EH (cell line): ENCODE results near the gene ATXN2.

Source experiments
- DNase-seq: peaks from one replicate; pipeline ENCODE4 v3.0.0-alpha.2; 2015; ENCODE audit warnings: low read depth

ATXN2 gene

GRCh38 chr12:111436266-111436665 is 162.8 kb downstream of the ATXN2 start:
- no peak for DNase-seq

DNA sequence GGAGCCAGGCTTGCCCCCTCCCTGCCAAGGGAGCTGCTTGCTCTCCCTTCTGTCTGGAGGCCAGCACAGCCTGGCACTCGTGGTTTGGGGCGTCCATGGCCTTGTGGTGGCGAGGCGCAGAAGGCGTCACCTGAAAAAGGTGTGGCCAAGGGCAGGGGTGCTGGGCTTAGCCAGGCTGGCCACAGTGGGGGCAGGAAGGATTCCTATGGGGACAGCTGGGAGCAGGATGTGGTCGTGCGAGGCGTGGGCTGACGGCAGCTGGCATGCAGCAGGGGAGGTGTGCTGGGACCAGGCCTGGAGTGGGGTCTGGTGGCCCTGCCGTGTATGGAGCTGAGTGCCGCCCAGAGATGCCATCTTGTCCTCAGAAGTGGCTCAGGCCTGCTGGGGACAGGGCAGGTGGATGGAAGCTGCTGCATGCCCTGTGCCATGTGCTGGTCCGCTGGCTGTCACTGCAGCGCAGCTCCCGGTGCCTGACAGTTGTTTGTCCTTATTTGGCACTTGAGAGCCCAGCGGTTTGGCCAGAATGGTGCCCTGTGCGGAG is 163.4 kb downstream of the ATXN2 start:
- DNase-seq: peak; percentile 53

- DNase-seq: peak; percentile 69
Observed at GRCh38 chr12:111434680-111435338, 164.3 kb downstream of the ATXN2 start.

- DNase-seq: no peak
Observed at GRCh38 chr12:111434049-111434448, 165.1 kb downstream of the ATXN2 start.

DNA sequence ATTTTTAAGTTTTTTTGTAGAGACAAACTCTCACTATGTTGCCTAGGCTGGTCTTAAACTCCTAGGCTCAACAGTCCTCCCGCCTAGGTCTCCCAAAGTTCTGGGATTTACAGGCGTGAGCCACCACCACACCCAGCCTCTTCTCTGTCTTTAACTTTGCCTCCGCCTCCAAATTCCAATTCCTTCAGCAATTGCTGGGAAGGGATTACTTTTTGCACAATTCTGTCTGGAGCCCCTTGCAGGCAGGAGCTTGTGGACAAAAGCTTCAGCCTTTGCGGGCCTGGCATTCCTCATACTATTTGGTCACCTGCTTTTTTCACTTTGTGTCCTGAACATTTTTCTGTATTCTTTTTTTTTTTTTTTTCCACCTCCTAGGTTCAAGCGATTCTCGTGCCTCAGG is 167.3 kb downstream of the ATXN2 start:
- peak; percentile 41 for DNase-seq

- no peak for DNase-seq
Observed at GRCh38 chr12:111430433-111431353, 168.4 kb downstream of the ATXN2 start.

GRCh38 chr12:111429828-111430432 is 169.2 kb downstream of the ATXN2 start:
- DNase-seq: no peak

- no peak for DNase-seq
Observed at GRCh38 chr12:111428728-111429175, 170.4 kb downstream of the ATXN2 start.

- DNase-seq: no peak
Observed at GRCh38 chr12:111428081-111428727, 170.9 kb downstream of the ATXN2 start.

- no peak for DNase-seq
Observed at GRCh38 chr12:111427417-111428074, 171.6 kb downstream of the ATXN2 start.

DNA sequence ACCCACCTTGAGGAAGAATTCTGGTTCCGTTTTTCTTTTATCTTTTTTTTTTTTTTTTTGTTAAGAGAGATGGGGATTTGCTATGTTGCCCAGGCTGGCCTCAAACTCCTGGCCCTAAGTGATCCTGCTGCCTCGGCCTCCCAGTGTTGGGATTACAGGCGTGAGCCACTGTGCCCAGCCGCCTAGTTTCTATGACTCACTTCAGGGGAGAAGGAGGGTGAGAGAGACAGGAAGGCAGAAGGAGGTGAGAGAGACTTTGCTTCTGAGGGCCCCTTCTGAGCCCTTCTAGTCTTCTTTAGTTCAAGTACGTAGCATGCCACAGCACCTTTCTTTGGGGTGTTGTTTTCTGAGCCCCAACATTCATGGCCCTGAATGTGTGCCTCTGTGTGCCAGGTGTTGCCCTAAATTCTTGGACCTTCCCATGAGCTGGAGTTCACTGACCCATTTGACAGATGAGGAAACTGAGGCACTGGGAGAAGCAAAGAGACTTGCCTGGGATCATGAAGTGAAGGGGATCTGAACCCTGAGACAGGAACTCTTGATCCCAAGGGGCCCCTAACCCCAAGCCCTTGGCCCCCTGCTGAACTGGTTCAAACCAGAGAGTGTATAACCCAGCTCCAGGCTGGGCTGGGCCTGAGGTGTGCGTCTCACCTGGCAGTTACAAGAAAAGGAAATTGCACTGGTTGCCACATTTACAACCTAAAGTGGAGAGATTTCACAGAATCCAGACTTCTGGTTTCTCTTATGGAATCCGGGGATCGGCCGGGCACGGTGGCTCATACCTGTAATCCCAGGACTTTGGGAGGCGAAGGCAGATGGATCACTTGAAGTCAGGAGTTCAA is 172.6 kb downstream of the ATXN2 start:
- DNase-seq: peak; percentile 59

- peak; percentile 61 for DNase-seq
Observed at GRCh38 chr12:111425655-111426054, 173.5 kb downstream of the ATXN2 start.

- no peak for DNase-seq
Observed at GRCh38 chr12:111424793-111425251, 174.3 kb downstream of the ATXN2 start.

- DNase-seq: no peak
Observed at GRCh38 chr12:111424189-111424792, 174.8 kb downstream of the ATXN2 start.

- no peak for DNase-seq
Observed at GRCh38 chr12:111420494-111420893, 178.6 kb downstream of the ATXN2 start.

DNA sequence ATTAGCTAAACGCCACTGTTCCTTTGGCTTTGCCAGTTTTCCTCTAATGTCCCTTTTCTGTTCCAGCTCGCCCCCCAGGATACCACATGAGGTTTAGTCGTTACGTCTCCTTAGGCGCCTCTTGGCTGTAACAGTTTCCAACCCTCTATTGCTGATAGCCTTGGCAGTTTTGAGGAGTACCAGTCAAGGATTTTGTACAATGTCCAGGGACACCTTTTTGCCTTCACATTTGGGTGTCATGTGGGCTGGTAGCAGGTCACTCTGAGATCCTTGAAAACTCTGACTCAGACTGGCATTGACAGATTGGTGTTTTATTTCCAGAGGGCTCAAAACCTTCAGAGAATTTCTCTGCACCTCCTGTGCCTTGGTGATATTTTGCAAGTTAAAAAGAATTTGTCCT is 179.3 kb downstream of the ATXN2 start:
- no peak for DNase-seq

- DNase-seq: no peak
Observed at GRCh38 chr12:111418594-111418880, 180.6 kb downstream of the ATXN2 start.

DNA sequence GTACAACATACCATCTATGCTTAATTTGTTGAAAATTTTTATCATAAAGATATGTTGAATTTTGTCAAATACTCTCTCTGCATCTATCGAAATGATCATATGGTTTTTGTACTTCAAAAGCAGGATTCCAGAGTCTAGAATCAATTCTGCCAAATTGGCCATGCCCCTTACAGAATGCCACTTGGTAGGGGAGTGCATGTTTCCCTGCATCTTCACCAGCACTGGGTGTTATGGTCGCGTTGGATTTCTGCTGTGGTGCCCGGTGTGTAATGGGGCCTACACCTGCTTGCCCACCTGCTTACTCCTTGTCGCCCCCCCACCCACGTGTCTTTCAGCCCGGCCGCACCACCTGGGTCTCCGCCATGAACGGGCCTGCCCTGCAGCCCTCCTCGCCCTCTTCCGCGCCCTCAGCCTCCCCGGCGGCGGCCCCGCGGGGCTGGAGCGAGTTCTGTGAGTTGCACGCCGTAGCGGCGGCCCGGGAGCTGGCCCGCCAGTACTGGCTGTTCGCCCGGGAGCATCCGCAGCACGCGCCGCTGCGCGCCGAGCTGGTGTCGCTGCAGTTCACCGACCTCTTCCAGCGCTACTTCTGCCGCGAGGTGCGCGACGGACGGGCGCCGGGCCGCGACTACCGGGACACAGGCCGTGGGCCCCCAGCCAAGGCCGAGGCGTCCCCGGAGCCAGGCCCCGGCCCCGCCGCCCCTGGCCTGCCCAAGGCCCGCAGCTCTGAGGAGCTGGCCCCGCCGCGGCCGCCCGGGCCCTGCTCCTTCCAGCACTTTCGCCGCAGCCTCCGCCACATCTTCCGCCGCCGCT is 181.1 kb downstream of the ATXN2 start:
- DNase-seq: no peak

- DNase-seq: no peak
Observed at GRCh38 chr12:111417290-111417689, 181.8 kb downstream of the ATXN2 start.
